ENCODE results near the gene VPS13D. TPM values are rescaled to one million over a fixed set of nuclear protein-coding genes. Genes with fewer than 3 reads are reported as not detected.

The VPS13D gene
- total and polyA plus RNA-seq, 10 of the 15 experiments (the other 5 are each of a cell fraction or from before 2014, with no cell fraction given), result 1.4 to 16.9 (median 8.5) TPM

DNA sequence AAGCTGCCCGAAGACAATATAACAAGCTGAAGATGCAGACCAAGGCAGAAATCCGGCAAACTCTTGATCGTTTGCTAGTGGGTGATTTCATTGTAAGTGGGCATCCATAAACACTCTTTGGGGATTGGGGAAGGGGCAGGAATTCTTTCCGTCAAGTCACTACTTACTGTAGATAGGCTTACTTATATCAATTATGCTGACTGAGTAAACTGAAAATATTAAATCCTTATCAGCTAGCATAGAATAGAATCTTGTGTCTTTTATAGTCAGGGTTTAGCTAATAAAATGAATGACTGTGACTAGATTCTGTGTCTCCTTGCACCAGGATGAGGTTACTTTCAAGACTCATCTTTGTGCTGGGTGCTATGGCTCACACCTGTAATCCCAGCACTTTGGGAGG is 41.2 kb downstream of the VPS13D start (continued):
- TF ChIP-seq MTA2 (IDR thresholded peaks at IDR 0.05; ENCODE audit: low read depth) (no peak), SREBF1 (IDR thresholded peaks at IDR 0.05; ENCODE audit: low read length) (no peak), SRF (IDR thresholded peaks at IDR 0.05; ENCODE audit: low read depth in 2 of 2, low read length in 2 of 2) (no peak), TCF3 (IDR thresholded peaks at IDR 0.05; ENCODE audit: borderline replicate concordance, insufficient read depth, low read depth, low read length) (no peak), EP300 (IDR thresholded peaks at IDR 0.05; ENCODE audit: borderline replicate concordance in 1 of 2, control insufficient read depth in 1 of 2, low read depth in 2 of 2, low read length in 2 of 2) (no peak), POLR2AphosphoS2 (IDR thresholded peaks at IDR 0.05; ENCODE audit: low read depth, low read length) (no peak)
- TF ChIP-seq, protein P1, sequence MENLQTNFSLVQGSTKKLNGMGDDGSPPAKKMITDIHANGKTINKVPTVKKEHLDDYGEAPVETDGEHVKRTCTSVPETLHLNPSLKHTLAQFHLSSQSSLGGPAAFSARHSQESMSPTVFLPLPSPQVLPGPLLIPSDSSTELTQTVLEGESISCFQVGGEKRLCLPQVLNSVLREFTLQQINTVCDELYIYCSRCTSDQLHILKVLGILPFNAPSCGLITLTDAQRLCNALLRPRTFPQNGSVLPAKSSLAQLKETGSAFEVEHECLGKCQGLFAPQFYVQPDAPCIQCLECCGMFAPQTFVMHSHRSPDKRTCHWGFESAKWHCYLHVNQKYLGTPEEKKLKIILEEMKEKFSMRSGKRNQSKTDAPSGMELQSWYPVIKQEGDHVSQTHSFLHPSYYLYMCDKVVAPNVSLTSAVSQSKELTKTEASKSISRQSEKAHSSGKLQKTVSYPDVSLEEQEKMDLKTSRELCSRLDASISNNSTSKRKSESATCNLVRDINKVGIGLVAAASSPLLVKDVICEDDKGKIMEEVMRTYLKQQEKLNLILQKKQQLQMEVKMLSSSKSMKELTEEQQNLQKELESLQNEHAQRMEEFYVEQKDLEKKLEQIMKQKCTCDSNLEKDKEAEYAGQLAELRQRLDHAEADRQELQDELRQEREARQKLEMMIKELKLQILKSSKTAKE (IDR thresholded peaks at IDR 0.05; ENCODE audit: low read depth, poor library complexity, severe bottlenecking), result no peak
- TF ChIP-seq, protein P2, sequence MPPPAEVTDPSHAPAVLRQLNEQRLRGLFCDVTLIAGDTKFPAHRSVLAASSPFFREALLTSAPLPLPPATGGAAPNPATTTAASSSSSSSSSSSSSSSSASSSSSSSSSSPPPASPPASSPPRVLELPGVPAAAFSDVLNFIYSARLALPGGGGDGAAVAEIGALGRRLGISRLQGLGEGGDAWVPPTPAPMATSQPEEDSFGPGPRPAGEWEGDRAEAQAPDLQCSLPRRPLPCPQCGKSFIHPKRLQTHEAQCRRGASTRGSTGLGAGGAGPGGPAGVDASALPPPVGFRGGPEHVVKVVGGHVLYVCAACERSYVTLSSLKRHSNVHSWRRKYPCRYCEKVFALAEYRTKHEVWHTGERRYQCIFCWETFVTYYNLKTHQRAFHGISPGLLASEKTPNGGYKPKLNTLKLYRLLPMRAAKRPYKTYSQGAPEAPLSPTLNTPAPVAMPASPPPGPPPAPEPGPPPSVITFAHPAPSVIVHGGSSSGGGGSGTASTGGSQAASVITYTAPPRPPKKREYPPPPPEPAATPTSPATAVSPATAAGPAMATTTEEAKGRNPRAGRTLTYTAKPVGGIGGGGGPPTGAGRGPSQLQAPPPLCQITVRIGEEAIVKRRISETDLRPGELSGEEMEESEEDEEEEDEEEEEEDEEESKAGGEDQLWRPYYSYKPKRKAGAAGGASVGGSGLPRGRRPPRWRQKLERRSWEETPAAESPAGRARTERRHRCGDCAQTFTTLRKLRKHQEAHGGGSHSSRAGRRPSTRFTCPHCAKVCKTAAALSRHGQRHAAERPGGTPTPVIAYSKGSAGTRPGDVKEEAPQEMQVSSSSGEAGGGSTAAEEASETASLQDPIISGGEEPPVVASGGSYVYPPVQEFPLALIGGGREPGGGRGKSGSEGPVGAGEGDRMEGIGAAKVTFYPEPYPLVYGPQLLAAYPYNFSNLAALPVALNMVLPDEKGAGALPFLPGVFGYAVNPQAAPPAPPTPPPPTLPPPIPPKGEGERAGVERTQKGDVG (CRISPR knock-in tag; IDR thresholded peaks at IDR 0.05), result no peak
- TF ChIP-seq, protein P3, sequence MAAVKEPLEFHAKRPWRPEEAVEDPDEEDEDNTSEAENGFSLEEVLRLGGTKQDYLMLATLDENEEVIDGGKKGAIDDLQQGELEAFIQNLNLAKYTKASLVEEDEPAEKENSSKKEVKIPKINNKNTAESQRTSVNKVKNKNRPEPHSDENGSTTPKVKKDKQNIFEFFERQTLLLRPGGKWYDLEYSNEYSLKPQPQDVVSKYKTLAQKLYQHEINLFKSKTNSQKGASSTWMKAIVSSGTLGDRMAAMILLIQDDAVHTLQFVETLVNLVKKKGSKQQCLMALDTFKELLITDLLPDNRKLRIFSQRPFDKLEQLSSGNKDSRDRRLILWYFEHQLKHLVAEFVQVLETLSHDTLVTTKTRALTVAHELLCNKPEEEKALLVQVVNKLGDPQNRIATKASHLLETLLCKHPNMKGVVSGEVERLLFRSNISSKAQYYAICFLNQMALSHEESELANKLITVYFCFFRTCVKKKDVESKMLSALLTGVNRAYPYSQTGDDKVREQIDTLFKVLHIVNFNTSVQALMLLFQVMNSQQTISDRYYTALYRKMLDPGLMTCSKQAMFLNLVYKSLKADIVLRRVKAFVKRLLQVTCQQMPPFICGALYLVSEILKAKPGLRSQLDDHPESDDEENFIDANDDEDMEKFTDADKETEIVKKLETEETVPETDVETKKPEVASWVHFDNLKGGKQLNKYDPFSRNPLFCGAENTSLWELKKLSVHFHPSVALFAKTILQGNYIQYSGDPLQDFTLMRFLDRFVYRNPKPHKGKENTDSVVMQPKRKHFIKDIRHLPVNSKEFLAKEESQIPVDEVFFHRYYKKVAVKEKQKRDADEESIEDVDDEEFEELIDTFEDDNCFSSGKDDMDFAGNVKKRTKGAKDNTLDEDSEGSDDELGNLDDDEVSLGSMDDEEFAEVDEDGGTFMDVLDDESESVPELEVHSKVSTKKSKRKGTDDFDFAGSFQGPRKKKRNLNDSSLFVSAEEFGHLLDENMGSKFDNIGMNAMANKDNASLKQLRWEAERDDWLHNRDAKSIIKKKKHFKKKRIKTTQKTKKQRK (IDR thresholded peaks at IDR 0.05; ENCODE audit: low read depth, low read length), result no peak
